ENCODE results near the gene LNPEP. TPM values are rescaled to one million over a fixed set of nuclear protein-coding genes. Genes with fewer than 3 reads are reported as not detected.
A peak's percentile ranks its signal among the peaks of the same experiment; 100 is the strongest.
"Not testable (repeated sequence)": the region's sequence is repeated elsewhere in the genome, so short reads cannot be mapped to it uniquely, and the experiment has no call there.

Gene LNPEP
- total RNA-seq, 2 experiments from 2014 or later, result 79.2 to 80.8 TPM

DNA sequence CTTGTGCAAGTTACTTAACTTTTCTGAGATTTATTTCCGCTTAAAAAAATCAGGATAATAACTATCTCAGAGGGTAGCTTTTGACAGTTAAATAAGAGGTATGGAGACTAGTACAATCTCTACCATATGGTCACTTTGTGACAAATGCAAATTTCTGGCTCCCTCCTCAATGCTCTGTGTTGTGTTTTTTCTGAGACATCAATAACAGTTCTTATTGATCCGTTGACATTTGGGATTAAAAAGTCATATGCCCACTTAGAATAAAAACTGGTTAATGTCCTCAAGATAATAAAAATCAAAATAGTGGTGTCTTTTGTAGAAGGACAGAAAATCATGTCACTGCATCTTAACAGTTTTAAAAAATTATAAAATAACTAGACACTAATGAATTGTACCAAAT lies 24.7 kb upstream of the LNPEP start:
- H3K27me3 Mint-ChIP-seq, result no peaks in the 10 kb centered on the region
- CTCF ChIA-PET, result interaction anchor here (1.0 kb wide), 1 partner anchor 15 kb away, joined by 4 read pairs; no protein-coding TSS in a partner anchor
- H3K4me1 Mint-ChIP-seq, result peaks cover 5% of the 10 kb centered on the region
- H3K27ac Mint-ChIP-seq, result no peak overlapping the region
- no peak overlapping the region for H3K4me3 Mint-ChIP-seq
- POLR2A ChIA-PET, result interaction anchor here (1.0 kb wide), 1 partner anchor 15 kb away, joined by 3 read pairs; no protein-coding TSS in a partner anchor
- DNase-seq, result no peak
- H3K36me3 Mint-ChIP-seq (ENCODE audit: low read depth), result peaks cover 65% of the 10 kb centered on the region
- no peaks in the 10 kb centered on the region for H3K9me3 Mint-ChIP-seq

DNA sequence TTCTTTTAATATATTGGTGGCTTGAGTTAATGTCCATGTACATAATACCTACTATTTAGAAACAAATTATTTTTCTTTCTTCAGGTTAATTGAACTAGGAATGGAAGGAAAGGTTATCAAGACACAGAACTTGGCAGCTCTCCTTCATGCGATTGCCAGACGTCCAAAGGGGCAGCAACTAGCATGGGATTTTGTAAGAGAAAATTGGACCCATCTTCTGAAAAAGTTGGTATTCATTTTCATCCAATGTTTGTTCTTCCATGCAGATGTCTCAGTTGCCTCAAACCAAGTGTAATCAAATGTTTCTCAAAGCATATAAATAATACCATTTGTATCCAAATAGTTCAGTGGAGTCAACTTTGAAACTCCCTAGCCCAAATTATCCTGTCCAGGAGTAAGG lies 22.6 kb upstream of the LNPEP start:
- CTCF ChIA-PET, result no interaction called here
- Mint-ChIP-seq H3K36me3 (ENCODE audit: low read depth) (peaks cover 69% of the 10 kb centered on the region), H3K4me1 (peaks cover 5% of the 10 kb centered on the region), H3K27ac (no peak overlapping the region), H3K27me3 (no peaks in the 10 kb centered on the region), H3K9me3 (no peaks in the 10 kb centered on the region), H3K4me3 (no peak overlapping the region)
- DNase-seq, result no peak
- POLR2A ChIA-PET, result no interaction called here

DNA sequence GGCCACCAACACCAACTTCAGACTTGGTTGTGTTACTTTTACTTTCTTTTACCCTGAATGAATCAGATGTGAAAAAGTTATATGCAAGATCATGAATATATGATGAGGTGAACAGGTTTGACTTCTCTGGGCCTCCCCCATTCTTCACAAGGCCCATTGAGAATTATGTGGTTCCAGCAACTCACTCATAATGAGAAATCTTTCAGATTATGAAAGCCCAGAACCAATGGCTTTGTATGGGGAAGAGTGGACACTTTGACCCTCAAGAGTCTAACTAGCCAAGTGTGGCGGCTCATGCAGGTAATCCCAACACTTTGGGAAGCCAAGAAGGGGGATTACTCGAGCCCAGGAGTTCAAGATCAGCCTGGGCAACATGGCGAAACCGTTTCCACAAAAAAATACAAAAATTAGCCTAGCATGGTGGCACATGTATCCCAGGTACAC lies 16.1 kb upstream of the LNPEP start:
- peaks cover 23% of the 10 kb centered on the region for H3K4me1 Mint-ChIP-seq

DNA sequence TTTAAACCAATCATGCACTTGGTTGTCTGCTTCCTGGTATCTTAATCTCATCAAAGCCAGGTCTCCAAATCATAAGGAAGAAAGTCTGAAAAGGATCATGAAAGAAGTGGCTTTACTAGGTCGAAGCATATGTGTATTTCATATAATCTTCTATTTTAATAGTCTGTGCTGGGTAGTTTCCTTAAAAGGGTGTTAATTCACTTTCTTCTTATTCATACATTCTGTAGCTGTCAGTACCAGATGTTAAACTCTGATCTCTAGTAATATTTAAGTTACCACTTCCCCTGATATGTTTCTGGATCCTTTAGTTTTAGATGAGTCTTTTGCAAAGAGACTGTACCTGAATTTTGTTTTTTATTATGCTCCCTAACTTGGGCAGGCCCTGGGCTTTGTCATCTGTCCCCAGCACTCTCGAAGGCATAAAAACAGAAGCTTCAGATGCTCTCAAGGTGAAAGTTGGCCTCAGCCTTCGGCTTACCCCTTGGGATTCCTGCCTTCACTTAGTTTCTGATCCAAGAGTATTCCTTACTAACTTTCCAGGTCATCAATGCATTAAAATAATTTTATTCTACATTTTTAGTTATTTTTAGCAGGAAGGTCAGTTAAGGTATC lies 15.0 kb upstream of the LNPEP start:
- H3K4me1 Mint-ChIP-seq, result peaks cover 23% of the 10 kb centered on the region
- peaks cover 60% of the 10 kb centered on the region for H3K36me3 Mint-ChIP-seq (ENCODE audit: low read depth)
- POLR2A ChIA-PET, result interaction anchor here (1.2 kb wide), 1 partner anchor 13 kb away, joined by 4 read pairs; no protein-coding TSS in a partner anchor
- H3K4me3 Mint-ChIP-seq, result no peak overlapping the region
- CTCF ChIA-PET, result no interaction called here
- no peak overlapping the region for H3K27ac Mint-ChIP-seq
- no peak for DNase-seq
- no peaks in the 10 kb centered on the region for H3K27me3 Mint-ChIP-seq
- H3K9me3 Mint-ChIP-seq, result no peaks in the 10 kb centered on the region

More for the DNA sequence above, 16.1 kb upstream of the LNPEP start:
- ChIA-PET CTCF (no interaction called here), POLR2A (no interaction called here)
- DNase-seq, result no peak
- Mint-ChIP-seq H3K27ac (no peak overlapping the region), H3K27me3 (no peaks in the 10 kb centered on the region), H3K4me3 (no peak overlapping the region), H3K9me3 (no peaks in the 10 kb centered on the region), H3K36me3 (ENCODE audit: low read depth) (peaks cover 60% of the 10 kb centered on the region)

DNA sequence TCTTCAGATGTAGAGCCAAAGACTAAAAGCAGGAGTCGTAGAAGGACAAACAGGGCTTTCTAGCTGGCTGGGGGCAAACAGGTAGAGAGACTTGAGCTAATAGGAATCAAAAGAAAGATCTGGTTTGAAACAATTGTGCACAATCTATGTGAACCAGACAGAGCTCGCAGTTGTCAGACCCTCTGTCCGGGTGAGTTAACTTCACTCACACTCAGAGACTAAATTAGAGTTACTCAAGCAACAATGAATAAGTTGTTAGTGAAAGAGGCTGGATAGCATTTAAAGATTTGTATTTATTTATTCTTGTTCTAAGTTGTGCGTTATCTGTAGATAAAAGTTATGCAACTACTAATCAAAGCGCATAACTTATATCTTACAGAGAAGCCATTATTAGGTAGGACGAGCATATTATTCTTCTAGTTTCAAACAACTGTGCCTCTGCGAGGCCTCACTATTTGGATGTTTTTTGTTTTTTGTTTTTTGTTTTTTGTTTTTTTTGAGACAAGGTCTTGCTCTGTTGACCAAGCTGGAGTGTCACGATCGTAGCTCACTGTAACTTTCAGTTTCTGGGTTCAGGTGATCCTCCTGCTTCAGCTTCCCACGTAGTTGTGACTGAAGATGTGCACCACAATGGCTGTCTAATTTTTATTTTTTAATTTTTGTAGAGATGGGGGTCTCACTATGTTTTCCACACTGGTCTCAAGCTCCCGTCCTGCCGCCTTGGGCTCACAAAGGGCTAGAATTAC lies 13.2 kb upstream of the LNPEP start:
- Mint-ChIP-seq H3K9me3 (no peaks in the 10 kb centered on the region), H3K4me3 (no peak overlapping the region), H3K36me3 (ENCODE audit: low read depth) (peaks cover 47% of the 10 kb centered on the region), H3K27me3 (no peaks in the 10 kb centered on the region), H3K4me1 (peaks cover 25% of the 10 kb centered on the region), H3K27ac (no peak overlapping the region)
- POLR2A ChIA-PET, result interaction anchor here (1.0 to 2.4 kb wide), 2 partner anchors 11 to 35 kb away, joined by 3 to 10 read pairs; no protein-coding TSS in a partner anchor
- CTCF ChIA-PET, result no interaction called here
- no peak for DNase-seq

DNA sequence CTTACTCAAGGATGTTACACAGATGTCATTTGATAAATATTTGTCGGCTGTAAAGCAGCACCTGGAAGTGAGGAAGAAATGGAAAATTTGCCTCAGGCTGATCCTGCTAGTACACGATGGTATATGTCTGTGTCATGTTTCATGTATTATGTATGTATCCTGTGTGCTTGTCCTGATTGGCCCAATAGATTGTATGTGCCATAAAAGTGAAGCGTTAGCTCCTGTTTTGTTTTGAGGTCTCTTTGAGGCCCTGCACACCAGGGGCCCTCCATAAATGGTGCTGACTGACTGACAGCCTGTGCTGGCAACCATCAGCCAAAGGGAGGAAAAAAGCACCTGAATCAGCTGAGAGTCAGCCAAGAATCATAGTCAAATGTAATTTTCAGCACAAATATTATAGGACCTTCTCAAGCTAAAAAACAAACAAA lies 11.8 kb upstream of the LNPEP start:
- H3K27me3 Mint-ChIP-seq, result no peaks in the 10 kb centered on the region
- CTCF ChIA-PET, result interaction anchor here (1.0 to 1.1 kb wide), 2 partner anchors 14 to 55 kb away, joined by 3 to 5 read pairs; no protein-coding TSS in a partner anchor
- no peak for DNase-seq

DNA sequence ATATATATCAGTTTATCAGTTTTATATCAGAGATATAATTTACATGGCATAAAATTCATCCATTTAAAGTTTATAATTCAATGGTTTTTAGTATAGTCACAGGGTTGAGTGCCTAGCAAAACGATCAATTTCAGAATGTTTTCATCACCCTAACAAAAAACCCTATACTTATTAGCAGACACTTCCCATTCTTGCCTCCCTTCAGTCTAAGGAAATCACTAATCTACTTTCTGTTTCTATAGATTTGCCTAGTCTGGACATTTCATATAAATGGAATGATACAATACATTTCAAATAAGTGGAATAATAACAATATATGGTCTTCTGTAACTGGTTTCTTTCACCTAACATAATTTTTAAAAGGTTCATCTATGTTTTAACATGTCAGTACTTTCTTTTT lies 9.6 kb upstream of the LNPEP start:
- DNase-seq, result no peak
- H3K36me3 Mint-ChIP-seq (ENCODE audit: low read depth), result peaks cover 39% of the 10 kb centered on the region
- peaks cover 25% of the 10 kb centered on the region for H3K4me1 Mint-ChIP-seq
- no peak overlapping the region for H3K4me3 Mint-ChIP-seq
- H3K27ac Mint-ChIP-seq, result no peak overlapping the region
- no peaks in the 10 kb centered on the region for H3K27me3 Mint-ChIP-seq
- no peaks in the 10 kb centered on the region for H3K9me3 Mint-ChIP-seq
- POLR2A ChIA-PET, result no interaction called here
- CTCF ChIA-PET, result interaction anchor here (0.7 kb wide), 1 partner anchor 307 kb away, joined by 3 read pairs; no protein-coding TSS in a partner anchor

More for the DNA sequence above, 11.8 kb upstream of the LNPEP start:
- Mint-ChIP-seq H3K4me1 (peaks cover 23% of the 10 kb centered on the region), H3K27ac (peak overlapping the region; percentile 38), H3K4me3 (no peak overlapping the region), H3K36me3 (ENCODE audit: low read depth) (peaks cover 46% of the 10 kb centered on the region), H3K9me3 (no peaks in the 10 kb centered on the region)
- POLR2A ChIA-PET, result interaction anchor here (1.3 to 2.4 kb wide), 3 partner anchors 9 to 27 kb away, joined by 4 to 10 read pairs (median 4); no protein-coding TSS in a partner anchor

DNA sequence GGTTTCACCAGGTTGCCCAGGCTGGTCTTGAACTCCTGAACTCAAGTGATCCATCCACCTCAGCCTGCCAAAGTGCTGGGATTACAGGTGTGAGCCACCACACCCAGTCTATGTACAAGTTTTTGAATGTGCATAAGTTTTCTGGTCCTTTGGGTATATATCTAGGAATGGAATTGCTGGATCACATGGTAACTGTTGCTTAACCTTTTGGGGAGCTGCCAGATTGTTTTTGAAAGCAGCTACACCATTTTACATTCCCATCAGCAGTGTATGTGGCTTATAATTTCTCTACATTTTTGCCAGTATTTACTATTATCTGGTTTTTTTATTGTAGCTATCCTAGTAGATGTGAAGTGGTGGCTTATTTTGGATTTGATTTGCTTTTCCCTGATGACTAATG lies 8.9 kb upstream of the LNPEP start:
- Mint-ChIP-seq H3K4me3 (no peak overlapping the region), H3K9me3 (no peaks in the 10 kb centered on the region), H3K27ac (no peak overlapping the region), H3K36me3 (ENCODE audit: low read depth) (peaks cover 38% of the 10 kb centered on the region), H3K27me3 (no peaks in the 10 kb centered on the region), H3K4me1 (peaks cover 29% of the 10 kb centered on the region)
- ChIA-PET CTCF (interaction anchor here (0.9 to 1.1 kb wide), 4 partner anchors 31 to 238 kb away, joined by 3 to 8 read pairs (median 4); no protein-coding TSS in a partner anchor), POLR2A (interaction anchor here (0.7 to 0.9 kb wide), 2 partner anchors 51 to 206 kb away, joined by 3 to 4 read pairs; partner anchors contain the start of gene ERAP2)
- DNase-seq, result no peak

DNA sequence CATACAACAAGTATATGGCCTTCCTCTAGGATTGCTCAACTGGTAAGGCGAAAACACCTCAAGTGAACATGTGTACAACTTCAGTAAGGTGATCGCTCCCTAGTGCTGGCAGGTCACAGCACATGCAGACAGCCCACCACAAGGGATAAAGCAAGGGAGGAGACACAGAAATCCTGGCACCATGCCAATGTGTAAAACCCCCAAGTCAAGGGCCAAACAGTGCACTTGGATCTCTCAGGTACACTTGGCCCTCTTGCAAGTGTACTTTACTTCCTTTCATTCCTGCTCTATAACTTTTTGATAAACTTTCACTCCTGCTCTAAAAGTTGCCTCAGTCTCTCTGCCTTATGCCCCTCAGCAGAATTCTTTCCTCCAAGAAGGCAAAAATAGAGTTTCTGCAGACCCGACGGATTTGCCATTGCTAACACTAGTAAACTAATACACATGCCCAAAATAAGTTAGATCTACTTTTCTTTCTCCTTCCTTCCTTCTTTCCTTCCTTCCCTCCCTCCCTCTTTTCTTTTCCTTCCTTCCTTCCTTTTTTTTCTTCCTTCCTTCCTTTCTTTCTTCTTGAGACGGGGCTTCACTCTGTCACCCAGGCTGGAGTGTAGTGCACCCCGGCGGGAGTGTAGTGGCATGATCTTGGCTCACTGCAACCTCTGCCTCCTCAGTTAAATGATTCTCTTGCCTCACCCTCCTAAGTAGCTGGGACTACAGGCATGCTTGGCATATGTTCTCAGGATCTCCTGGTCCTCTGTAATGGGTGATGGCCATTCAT lies 6.8 kb upstream of the LNPEP start:
- Mint-ChIP-seq H3K36me3 (ENCODE audit: low read depth) (peaks cover 33% of the 10 kb centered on the region), H3K9me3 (no peaks in the 10 kb centered on the region)
- CTCF ChIA-PET, result no interaction called here

DNA sequence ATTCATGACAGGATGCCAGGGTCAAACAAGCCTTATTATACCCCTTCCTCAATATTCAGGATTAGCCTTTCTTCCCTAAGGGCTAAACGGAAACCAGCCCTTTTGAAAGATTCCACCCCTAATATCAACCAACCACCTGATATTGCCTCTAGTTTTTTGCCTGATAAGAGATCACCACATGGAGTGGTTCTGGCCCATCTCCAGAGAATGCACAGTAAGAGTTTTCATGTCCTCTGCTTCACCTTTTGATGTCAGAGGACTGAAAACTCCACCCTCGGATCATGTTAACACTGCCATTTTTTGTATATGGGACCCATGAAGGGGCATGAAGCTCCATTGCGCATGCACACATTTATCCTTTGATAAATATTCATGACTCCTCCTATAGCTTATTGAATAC lies 5.8 kb upstream of the LNPEP start:
- ChIA-PET CTCF (no interaction called here), POLR2A (no interaction called here)
- peaks cover 28% of the 10 kb centered on the region for H3K4me1 Mint-ChIP-seq
- DNase-seq, result no peak
- no peaks in the 10 kb centered on the region for H3K27me3 Mint-ChIP-seq
- no peak overlapping the region for H3K4me3 Mint-ChIP-seq
- no peaks in the 10 kb centered on the region for H3K9me3 Mint-ChIP-seq
- no peak overlapping the region for H3K27ac Mint-ChIP-seq
- peaks cover 27% of the 10 kb centered on the region for H3K36me3 Mint-ChIP-seq (ENCODE audit: low read depth)

More for the DNA sequence above, 6.8 kb upstream of the LNPEP start:
- H3K4me3 Mint-ChIP-seq, result no peak overlapping the region
- H3K27me3 Mint-ChIP-seq, result no peaks in the 10 kb centered on the region
- no peak overlapping the region for H3K27ac Mint-ChIP-seq
- no peak for DNase-seq
- H3K4me1 Mint-ChIP-seq, result peaks cover 31% of the 10 kb centered on the region
- POLR2A ChIA-PET, result no interaction called here

DNA sequence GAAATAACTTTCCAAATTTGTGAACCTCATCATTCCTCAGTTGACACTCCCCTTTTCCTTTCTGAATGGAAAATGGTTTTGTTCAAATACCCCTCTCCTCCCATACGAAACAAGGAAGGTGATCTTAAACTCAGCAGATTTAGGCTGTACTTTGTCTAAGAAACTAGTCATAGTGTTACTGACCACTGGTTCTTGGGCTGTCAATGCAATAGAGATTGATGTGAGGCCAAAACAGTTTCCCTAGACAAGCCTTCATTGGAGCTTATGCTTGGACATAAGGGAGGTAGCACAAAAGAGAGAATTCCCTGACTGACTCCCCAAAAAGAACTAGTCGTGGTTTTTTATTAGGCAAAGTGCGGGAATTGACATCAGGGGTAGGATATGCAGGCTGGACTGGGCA lies 5.3 kb upstream of the LNPEP start:
- DNase-seq, result no peak
- no peak overlapping the region for H3K27ac Mint-ChIP-seq
- POLR2A ChIA-PET, result interaction anchor here (1.0 to 1.7 kb wide), 3 partner anchors 34 to 122 kb away, joined by 3 to 5 read pairs (median 4); partner anchors contain the start of gene ERAP1
- H3K4me1 Mint-ChIP-seq, result peaks cover 28% of the 10 kb centered on the region
- CTCF ChIA-PET, result interaction anchor here (2.1 kb wide), 1 partner anchor 61 kb away, joined by 5 read pairs; no protein-coding TSS in a partner anchor
- H3K4me3 Mint-ChIP-seq, result no peak overlapping the region
- H3K27me3 Mint-ChIP-seq, result no peaks in the 10 kb centered on the region
- H3K9me3 Mint-ChIP-seq, result no peaks in the 10 kb centered on the region
- H3K36me3 Mint-ChIP-seq (ENCODE audit: low read depth), result peaks cover 25% of the 10 kb centered on the region

DNA sequence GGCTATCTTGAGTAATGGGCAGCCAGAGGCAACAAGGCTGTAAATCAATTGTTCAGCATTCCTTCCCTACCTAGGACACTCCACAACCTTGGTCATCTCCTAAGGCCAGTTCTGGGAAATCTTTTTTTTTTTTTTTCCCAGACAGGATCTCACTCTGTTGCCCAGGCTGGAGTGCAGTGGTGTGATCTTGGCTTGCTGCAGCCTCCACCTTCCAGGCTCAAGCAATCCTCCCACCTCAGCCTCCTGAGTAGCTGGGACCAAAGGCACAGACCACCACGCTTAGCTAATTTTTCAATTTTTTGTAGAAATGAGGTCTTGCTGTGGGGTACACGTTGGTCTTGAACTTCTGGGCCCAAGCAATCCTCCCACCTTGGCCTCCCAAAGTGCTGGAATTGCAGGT lies 4.8 kb upstream of the LNPEP start:
- H3K27me3 Mint-ChIP-seq, H3K27ac Mint-ChIP-seq, DNase-seq, H3K9me3 Mint-ChIP-seq: not testable (repeated sequence)
- POLR2A ChIA-PET, result interaction anchor here (0.6 to 1.7 kb wide), 7 partner anchors 21 to 269 kb away, joined by 3 to 5 read pairs (median 3); partner anchors contain the start of genes CAST and ERAP1
- Mint-ChIP-seq H3K36me3 (ENCODE audit: low read depth) (peaks cover 28% of the 10 kb centered on the region), H3K4me1 (peaks cover 28% of the 10 kb centered on the region), H3K4me3 (peak overlapping the region; percentile 2)
- CTCF ChIA-PET, result interaction anchor here (2.1 kb wide), 1 partner anchor 62 kb away, joined by 5 read pairs; no protein-coding TSS in a partner anchor
